Endothelial cell (in vitro differentiated cells): Measurements from ENCODE around the gene SORCS2. TPM values are rescaled to one million over a fixed set of nuclear protein-coding genes. Genes with fewer than 3 reads are reported as not detected.
A peak's percentile ranks its signal among the peaks of the same experiment; 100 is the strongest.

Source experiments
- DNase-seq: peaks from one replicate; pipeline ENCODE4 v3.0.0; 2021; ENCODE audit warnings: low spot score
- H3K27ac Mint-ChIP-seq: one replicate; pipeline ENCODE4 v1.8.0; 2021; ENCODE audit warnings: mixed read lengths, inconsistent platforms; ENCODE audit not compliant: unreplicated experiment
- H3K27me3 Mint-ChIP-seq: one replicate; pipeline ENCODE4 v1.8.0; 2021; ENCODE audit warnings: mild to moderate bottlenecking, moderate library complexity, mixed read lengths, inconsistent platforms; ENCODE audit not compliant: unreplicated experiment
- H3K36me3 Mint-ChIP-seq: one replicate; pipeline ENCODE4 v1.8.0; 2021; ENCODE audit warnings: mild to moderate bottlenecking, low read depth, mixed read lengths, inconsistent platforms; ENCODE audit not compliant: unreplicated experiment
- H3K4me1 Mint-ChIP-seq: one replicate; pipeline ENCODE4 v1.8.0; 2021; ENCODE audit warnings: mild to moderate bottlenecking, mixed read lengths, inconsistent platforms; ENCODE audit not compliant: unreplicated experiment
- H3K4me3 Mint-ChIP-seq: one replicate; pipeline ENCODE4 v1.8.0; 2021; ENCODE audit warnings: mild to moderate bottlenecking, mixed read lengths, inconsistent platforms; ENCODE audit not compliant: unreplicated experiment
- H3K9me3 Mint-ChIP-seq: one replicate; pipeline ENCODE4 v1.8.0; 2021; ENCODE audit warnings: mixed read lengths, inconsistent platforms; ENCODE audit not compliant: unreplicated experiment
- CTCF ChIP-seq: fragments of 200-600 bp; sonication (generic); IDR thresholded peaks from one replicate; pipeline ENCODE4 v1.5.0; 2021; ENCODE audit warnings: antibody characterized with exemption; ENCODE audit not compliant: unreplicated experiment
- total RNA-seq: library from RNA; stranded (reverse); fragmentation: NEBNext Ultra II Directional; extraction: Animal tissue kit (Norgen Biotek cat#: 25700); gene quantifications from one replicate; pipeline ENCODE4 v1.2.1, GENCODE V29; 2021; ENCODE audit not compliant: unreplicated experiment

Gene SORCS2
- total RNA-seq, 1 donor from 2014 or later: 1.3 TPM

GRCh38 chr4:7297374-7297773 is 105.0 kb downstream of the SORCS2 start:
- Mint-ChIP-seq H3K27me3 (peaks cover 5% of the 10 kb centered on the region), H3K4me1 (peaks cover 21% of the 10 kb centered on the region), H3K9me3 (no peaks in the 10 kb centered on the region), H3K36me3 (no peaks in the 10 kb centered on the region), H3K27ac (no peak overlapping the region), H3K4me3 (no peak overlapping the region)
- no peak for DNase-seq
- no peak for TF ChIP-seq CTCF

GRCh38 chr4:7297881-7298280 is 105.5 kb downstream of the SORCS2 start:
- no peak for DNase-seq
- no peak overlapping the region for H3K27ac Mint-ChIP-seq
- H3K4me3 Mint-ChIP-seq: no peak overlapping the region
- H3K27me3 Mint-ChIP-seq: peaks cover 7% of the 10 kb centered on the region
- H3K36me3 Mint-ChIP-seq: no peaks in the 10 kb centered on the region
- H3K9me3 Mint-ChIP-seq: no peaks in the 10 kb centered on the region
- H3K4me1 Mint-ChIP-seq: peaks cover 21% of the 10 kb centered on the region
- no peak for TF ChIP-seq CTCF

- H3K27ac Mint-ChIP-seq: no peak overlapping the region
- H3K36me3 Mint-ChIP-seq: no peaks in the 10 kb centered on the region
- no peak for DNase-seq
Observed at GRCh38 chr4:7298619-7299009, 106.3 kb downstream of the SORCS2 start.

GRCh38 chr4:7299010-7299907 is 106.9 kb downstream of the SORCS2 start:
- no peaks in the 10 kb centered on the region for H3K36me3 Mint-ChIP-seq
- H3K27ac Mint-ChIP-seq: peak overlapping the region; percentile 6
- no peak overlapping the region for H3K4me3 Mint-ChIP-seq

More at GRCh38 chr4:7298619-7299009, 106.3 kb downstream of the SORCS2 start:
- peaks cover 21% of the 10 kb centered on the region for H3K4me1 Mint-ChIP-seq
- H3K27me3 Mint-ChIP-seq: peaks cover 8% of the 10 kb centered on the region
- no peak for TF ChIP-seq CTCF
- no peak overlapping the region for H3K4me3 Mint-ChIP-seq
- no peaks in the 10 kb centered on the region for H3K9me3 Mint-ChIP-seq

More at GRCh38 chr4:7299010-7299907, 106.9 kb downstream of the SORCS2 start:
- Mint-ChIP-seq H3K9me3 (no peaks in the 10 kb centered on the region), H3K4me1 (peaks cover 21% of the 10 kb centered on the region), H3K27me3 (peaks cover 13% of the 10 kb centered on the region)
- DNase-seq: no peak
- TF ChIP-seq CTCF: no peak
